NCI-H2107 treated with DMSO at 0.1 percent for 48 hours (cell line): ENCODE data around the gene PRODH.
"Not testable (repeated sequence)": the region's sequence is repeated elsewhere in the genome, so short reads cannot be mapped to it uniquely, and the experiment has no call there.

Source experiments
- DNase-seq: peaks from one replicate; lab custom pipeline; 2025; ENCODE audit not compliant: unreplicated experiment; lab: John Stamatoyannopoulos, UW

PRODH gene

DNA sequence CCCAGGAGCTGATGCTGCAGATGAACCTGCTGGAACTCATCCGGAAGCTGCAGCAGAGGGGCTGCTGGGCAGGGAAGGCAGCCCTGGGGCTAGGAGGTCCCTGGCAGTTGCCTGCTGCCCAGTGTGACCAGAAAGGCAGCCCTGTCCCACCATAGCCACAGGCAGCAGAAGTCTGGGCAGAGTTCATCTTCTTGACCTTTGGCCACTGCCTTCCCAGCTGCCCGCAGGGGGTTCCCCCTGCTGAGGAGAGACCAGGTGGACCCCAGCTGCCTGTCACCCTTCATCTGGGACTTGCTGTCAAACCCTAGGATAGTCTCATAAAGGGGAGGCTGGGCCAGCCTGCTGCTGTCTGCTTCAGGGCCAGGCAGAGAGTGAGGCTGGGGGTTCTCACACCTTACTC, 24.6 kb downstream of the PRODH start:
- DNase-seq: not testable (repeated sequence)

DNA sequence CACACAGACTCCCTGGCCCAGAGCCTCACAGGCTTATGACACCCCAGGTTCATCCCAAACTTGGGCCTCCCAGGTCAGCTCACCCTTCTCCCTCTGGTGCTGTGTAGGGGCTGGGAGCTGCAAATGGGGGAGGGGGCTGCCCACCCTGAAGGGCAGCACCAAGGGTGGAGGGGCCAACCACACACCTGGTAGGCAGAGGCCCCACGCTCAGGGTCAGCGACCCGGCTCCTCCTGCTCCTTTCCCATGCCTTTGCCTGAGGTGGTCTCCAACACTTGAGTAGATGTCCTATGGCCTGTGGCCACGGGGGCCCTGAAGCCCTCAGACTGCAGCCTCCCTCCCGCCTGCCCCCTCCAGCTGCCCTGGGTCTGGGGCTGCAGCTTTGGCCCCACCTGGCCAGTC, 26.5 kb downstream of the PRODH start:
- DNase-seq: no peak

DNA sequence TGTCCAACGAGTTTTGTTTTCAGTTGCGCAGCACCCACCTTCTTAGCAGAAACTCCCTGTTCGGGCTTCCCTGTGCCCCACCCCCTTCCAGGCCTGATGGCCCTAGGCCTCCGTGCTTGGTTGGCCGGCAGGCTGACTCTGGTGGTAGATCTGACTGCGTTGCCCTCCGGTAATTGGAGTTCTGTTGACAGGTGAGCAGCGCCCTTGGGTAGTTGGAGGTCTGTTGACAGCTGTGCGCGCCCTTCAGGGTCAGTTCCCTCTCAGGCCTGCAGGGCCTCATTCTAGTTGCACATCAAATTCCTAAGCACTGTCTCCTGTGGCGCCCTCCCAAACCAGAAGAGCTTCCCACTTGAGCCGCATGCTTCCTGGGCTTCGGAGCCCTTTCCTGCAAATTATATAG, 29.2 kb downstream of the PRODH start:
- no peak for DNase-seq

DNA sequence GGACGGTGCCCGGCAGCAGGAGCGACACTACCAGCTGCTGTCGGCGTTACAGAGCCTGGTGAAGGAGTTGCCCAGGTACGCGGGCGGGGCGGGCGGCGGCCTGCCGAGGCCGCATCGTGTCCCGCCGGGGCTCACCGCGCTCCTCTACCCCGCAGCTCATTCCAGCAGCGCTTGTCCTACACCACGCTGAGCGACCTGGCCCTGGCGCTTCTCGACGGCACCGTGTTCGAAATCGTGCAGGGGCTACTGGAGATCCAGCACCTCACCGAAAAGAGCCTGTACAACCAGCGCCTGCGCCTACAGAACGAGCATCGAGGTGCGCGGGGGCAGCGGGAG, 29.7 kb downstream of the PRODH start:
- not testable (repeated sequence) for DNase-seq

DNA sequence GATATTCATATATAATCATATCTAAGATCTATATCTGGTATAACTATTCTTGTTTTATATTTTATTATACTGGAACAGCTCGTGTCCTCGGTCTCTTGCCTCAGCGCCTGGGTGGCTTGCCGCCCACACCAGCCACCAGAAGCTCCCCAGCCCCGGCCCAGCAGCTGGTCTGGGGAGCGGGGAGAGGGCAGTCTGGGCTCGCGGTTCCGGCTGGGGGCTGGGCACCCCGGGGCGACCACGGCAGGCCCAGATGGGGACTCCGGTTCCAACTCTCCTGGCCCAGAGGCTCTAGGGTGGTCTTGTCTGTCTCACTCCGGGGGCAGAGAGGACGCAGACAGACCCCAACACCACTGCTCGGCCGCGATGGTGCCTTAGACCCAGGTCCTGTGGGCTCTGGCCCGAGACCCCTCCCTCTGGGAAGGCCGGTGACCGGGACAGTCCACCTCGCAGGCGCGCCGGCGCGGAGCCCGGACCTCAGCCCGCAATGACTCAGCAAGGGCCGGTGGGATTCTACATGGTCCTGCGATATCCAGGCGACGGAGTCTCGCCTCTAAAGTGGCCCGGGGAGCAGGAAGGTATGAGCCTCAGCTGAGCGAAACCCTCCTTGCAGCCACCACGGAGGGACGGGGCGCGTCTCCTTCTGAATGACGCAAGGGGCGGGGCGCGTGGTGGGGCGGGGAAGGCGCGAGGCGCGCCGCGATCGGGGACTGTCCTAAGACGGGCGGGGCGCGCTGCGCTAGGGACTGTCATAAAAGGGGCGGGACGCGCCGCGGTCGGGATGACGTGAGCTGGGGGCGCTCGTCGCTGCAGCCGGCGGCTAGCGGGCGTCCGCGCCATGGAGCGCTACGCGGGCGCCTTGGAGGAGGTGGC, 30.3 kb downstream of the PRODH start, which contains the start of gene DGCR6:
Gene DGCR6 (plus strand): TSS at position 781 of the 870 bp plus-strand sequence. CDS start 55 bp downstream, at position 836.
- no peak for DNase-seq

DNA sequence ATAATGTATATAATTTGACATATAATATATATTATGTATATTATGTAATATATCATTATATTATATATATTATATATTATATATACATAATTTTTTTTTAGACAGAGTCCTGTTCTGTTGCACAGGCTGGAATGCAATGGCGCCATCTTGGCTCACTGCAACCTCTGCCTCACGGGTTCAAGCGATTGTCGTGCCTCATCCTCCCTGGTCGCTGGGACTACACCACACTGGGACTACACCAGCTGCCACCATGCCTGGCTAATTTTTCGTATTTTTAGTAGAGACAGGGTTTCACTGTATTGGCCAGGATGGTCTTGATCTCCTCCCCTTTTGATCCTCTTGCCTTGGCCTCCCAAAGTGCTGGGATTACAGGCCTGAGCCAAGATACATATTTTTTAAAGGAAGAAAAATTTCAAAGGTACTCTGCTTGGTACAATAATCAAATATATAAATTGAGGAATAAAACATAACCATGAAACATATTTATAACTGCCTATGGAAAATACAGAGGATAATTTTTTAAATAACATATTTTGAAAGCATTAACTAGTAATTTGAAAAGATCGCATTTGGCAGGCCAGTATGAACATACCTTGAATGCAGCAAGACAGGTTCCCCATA, 39.9 kb downstream of the PRODH start:
- DNase-seq: not testable (repeated sequence)

DNA sequence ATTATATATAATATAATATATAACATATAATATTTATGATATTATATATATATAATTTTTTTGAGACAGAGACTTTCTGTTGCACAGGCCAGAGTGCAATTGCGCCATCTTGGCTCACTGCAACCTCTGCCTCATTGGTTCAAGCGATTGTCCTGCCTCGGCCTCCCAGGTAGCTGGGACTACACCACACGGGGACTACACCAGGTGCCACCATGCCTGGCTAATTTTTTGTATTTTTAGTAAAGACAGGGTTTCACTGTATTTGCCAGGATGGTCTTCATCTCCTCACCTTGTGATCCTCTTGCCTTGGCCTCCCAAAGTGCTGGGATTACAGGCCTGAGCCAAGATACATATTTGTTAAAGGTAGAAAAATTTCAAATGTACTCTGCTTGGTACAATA, 42.3 kb downstream of the PRODH start:
- not testable (repeated sequence) for DNase-seq

DNA sequence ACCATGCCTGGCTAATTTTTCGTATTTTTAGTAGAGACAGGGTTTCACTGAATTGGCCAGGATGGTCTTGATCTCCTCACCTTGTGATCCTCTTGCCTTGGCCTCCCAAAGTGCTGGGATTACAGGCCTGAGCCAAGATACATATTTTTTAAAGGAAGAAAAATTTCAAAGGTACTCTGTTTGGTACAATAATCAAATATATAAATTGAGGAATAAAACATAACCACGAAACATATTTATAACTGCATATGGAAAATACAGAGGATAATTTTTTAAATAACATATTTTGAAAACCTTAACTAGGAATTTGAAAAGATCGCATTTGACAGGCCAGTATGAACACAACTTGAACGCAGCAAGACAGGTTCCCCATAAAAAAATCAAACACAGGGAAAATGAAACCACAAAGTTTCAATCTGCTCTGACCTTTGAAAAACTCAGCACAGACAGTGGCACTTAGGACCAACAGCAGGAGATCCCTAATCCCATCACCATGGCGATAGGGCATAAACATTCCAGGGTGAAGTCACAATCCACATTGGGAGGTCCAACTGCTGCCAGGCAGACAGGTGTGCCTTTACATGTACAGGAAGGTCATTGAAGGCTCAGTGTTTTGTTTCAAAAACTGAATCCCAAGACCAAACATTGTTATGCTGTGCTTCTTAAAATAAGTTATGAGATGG, 45.4 kb downstream of the PRODH start:
- not testable (repeated sequence) for DNase-seq

DNA sequence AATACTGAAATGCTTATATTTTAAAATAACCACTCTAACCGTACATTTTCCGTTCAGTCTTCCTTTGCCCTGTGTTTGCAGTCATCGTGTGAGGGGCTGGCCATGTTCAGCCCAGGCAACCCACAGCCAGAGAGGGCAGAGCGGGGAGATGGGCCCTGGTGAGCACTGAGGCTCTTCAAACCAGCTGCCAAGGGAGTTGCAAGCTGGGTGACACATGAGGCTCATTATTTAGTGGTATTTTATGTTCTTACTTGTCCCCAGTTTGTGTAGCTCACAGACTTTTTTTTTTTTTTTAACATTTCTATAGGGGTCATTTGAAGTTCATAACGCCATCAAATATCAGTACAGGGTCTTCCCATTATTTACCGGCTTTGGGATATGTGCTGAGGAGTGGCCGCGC, 48.0 kb downstream of the PRODH start:
- DNase-seq: no peak

DNA sequence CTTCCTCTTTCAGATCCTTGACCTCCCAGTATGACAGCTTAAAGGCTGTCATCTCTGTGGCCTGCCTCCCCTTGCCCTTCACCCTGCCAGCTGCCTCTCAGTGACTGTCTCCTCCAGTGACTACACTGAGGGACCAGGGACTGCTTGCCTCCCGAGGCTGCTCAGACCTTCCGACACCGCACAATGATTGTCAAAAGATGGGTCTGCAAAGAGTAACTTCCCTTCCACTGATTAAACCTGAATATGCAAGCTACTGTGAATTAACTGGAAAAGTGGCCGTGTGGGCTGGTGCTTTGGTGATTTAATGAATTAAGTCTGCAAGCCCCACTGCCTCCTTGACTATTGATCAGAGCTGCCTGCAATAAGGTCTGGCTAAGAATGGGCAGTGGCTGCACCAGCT, 51.6 kb downstream of the PRODH start:
- not testable (repeated sequence) for DNase-seq

DNA sequence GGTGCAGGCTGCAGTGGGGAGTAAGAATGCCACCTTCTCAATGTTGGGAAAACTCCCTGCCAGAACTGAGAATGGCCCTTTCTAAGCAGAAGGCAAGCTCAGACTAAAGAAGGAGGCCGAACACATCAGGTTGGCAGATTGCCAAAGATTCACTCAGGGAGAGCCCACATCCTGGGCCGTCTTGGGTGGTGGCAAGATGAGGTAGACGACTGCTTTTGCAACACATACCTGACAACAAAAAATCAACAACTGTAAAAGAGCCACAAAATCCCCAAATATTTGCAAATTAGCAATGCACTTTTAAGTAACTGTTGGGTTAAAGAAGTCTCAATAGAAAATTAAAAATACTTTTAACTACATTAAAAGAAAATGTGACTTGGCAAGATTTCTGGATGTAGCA, 54.8 kb downstream of the PRODH start:
- not testable (repeated sequence) for DNase-seq
